GM19025 (cell line): ENCODE data around the gene ARRB1.
A peak's percentile ranks its signal among the peaks of the same experiment; 100 is the strongest.
"Not testable (repeated sequence)": the region's sequence is repeated elsewhere in the genome, so short reads cannot be mapped to it uniquely, and the experiment has no call there.

Experiments used
- ATAC-seq: cut with Tn5 transposase; IDR thresholded peaks from one replicate; pipeline ENCODE4 v1.9.1; 2021; ENCODE audit warnings: mild to moderate bottlenecking, low read depth, moderate library complexity; ENCODE audit not compliant: unreplicated experiment

ARRB1 gene

DNA sequence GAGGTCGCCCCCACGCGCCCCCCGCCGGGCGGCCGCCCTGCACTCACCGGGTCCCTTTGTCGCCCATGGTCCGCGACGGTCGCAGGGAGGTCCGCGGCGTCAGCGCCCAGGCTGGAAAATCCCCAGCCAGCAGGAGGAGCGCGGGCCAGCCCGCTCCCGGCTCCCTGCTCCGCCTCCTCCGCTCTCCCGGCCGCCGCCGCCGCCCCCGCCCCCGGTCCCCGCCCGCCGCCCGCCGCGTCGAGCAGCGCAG lies at the start of gene ARRB1:
TSS of gene ARRB1 (minus strand) at position 121 of the 250 bp plus-strand sequence. CDS start at position 67, 54 bp downstream.
- ATAC-seq, result no peak

DNA sequence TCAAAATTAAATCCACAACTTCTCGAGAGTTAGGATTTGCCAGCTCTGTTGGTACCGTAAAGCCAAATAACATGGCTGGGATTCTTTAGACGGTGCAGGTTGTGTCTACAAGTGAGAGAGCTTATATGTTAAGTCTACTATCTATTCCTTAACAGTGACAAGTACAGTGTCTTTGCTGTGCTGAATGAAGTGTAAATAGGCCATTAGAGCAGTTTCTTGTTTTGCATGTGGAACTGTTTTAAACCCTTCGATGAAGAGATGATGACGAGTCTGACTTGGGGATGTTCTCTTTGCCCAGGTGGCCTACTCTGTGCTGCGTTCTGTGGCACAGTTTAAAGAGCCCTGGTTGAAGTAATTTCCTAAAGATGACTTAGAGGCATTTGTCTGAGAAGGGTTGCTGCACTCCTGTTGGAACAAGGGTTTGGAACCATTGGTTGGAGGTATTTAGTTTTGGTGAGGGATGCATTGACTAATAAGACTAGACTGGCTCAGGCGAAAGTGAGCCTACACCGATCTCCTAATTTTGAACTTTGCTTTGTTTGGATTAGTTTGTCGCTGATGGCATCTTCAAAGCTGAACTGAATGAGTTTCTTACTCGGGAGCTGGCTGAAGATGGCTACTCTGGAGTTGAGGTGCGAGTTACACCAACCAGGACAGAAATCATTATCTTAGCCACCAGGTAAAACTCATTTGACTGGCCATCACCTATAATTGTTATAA lies 48.8 kb upstream of the ARRB1 start:
- ATAC-seq, result no peak

DNA sequence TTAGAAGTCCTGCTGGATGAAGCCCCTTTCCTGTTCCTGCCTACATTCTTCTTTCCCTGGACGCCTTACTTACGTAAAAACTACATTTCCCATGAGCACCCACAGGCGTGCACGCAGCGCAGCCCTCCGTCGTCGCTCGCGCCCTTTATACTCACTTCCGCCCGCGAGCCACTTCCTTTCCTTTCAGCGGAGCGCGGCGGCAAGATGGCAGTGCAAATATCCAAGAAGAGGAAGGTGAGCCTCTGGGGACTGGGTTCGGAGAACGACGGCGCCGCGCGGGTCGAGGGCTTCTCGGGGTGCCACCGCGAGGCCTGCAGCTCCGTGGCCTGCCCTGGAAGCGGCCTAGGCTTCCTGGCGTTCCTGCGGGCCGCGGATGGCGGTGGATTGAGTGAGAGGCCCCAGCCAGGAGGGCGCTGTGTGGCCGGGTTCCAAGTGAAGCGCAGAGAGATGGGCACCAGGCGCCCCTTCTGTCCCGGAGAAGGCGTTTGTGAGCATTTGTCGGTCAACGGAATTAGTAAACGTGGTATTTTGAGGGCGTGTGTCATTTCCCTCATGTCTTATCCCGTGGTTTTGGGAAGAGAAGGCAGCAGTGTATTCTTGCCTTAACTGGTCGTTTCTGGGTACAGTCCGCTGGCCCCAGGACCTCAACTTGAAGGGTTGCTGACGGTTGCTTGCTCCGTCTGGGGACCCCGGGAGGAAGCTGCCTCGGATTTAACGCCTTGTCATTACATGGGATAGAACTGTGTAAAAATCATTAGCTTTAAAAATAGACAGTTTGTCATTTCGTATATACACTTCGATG lies 48.1 kb upstream of the ARRB1 start, which contains the start of gene RPS3:
TSS of gene RPS3 (plus strand) at position 175 of the 802 bp plus-strand sequence. CDS start at position 205, 30 bp downstream.
- peak; percentile 92 for ATAC-seq

DNA sequence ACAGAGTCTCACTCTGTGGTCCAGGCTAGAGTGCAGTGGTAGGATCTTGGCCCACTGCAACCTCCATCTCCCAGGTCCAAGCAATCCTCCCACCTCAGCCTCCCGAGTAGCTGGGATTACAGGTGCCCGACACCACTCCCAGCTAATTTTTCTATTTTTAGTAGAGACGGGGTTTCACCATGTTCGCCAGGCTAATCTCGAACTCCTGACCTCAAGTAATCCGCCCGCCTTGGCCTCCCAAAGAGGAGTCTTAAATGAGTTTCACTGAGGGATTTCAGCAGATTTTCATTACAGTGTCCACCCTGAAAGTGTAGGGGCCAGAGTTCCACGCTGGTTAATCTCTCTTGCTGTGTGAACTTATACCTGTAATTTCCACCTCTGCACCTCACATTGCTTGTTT lies 47.4 kb upstream of the ARRB1 start:
- no peak for ATAC-seq

DNA sequence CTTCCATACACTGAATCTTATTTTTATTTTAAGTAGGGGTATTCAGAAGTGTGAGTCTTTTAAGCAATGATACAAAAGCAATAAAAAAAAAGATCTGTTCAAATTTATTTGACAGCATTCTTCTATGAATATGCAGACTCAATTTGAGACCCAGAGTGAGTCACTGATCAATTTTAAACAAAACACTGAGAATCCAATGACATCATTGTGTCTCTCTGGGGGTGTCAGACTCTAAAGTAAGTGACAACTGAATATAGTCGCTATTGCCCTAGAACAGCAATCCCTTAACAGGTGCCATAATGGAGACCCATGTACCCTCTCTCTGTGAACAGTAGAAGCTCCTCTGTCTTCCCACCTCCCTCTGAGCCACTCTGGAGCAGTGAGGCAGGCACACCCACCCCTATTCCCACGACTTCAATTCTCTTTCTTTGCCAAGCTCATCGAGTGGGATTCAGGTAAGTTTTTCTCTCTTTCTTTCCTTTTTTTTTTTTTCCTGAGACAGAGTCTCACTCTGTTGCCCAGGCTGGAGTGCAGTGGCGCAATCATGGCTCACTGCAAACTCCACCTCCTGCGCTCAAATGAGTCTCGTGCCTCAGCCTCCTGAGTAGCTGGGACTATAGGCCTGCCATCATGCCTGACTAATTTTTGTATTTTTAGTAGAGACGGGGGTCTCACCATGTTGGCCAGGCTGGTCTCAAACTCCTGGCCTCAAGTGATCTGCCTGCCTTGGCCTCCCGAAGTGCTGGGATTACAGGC lies 42.8 kb upstream of the ARRB1 start:
- no peak for ATAC-seq

DNA sequence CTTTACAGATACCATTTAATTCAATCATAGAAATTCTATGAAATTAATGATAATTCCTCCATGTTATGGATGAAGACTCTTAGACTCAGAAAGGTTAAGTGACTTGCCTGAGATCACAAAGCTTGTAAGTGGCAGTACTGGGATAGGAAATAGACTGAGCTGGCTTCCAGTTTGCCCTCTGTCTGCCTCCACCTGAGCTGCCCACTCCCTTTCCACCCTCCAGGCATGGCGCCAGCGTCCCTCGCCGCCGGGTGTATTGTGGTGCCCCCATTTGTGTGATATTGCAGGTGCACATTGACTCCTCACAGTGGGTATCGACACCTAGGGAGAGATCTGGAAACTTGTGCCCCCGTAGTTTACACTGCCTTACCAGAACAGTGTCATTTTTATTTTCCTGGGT lies 38.5 kb upstream of the ARRB1 start:
- ATAC-seq, result no peak

DNA sequence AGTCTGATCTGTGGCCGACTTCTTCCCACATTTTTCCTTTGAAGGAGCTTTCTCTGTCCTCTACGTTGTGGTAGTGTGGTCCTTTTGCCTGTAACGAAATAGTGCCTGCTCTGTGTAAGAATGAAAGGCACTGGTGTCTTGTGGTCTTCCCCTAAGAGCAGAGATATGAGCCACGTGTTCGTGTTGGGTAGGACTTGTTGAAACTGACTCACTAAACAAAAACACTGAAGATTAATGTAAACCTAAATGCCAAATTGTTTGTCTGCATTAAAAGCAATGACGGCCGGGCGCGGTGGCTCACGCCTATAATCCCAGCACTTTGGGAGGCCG lies 37.8 kb upstream of the ARRB1 start:
- ATAC-seq, result no peak

DNA sequence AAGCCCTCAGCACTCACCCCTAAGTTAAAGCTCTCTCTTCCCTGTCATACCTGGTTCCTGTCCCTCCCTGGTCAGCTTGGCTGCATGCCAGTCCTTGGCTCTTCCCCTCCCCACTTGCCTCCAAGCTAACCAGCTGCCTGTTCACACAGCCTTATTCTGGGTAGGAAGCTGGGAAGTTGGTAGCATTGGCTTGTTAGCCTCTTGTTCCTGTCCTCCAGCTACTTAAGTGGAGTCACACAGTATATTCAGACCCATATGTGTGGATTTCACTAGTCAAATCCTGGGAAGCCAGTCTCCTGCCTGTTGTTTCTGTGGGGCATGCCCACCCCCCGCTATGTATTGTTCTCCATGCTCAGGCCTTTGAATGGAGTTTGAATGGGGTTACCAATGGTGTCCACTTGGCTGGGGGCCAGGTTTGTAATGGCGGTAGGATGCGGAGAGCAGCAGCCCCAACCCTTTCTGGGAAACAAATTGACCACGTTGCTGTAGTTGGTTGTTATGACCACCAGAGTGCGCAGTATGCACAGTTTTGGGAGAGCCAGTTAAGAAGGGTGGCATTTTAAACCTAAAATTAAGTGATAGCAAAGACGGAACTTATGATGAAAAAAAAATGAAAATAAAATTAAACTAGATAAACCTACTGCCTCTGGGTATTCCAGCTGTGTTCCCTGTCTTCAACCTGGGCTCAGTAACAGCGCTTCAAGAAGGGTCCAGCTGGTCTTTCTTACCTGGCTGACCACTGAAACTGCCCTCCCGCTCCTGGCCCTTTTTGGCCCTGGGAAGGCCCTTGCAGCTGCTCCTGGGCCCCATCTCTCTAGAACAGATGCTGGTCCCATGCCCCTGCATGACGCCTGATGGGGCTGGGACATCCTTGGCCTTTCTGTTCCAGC lies 37.2 kb upstream of the ARRB1 start:
- no peak for ATAC-seq

DNA sequence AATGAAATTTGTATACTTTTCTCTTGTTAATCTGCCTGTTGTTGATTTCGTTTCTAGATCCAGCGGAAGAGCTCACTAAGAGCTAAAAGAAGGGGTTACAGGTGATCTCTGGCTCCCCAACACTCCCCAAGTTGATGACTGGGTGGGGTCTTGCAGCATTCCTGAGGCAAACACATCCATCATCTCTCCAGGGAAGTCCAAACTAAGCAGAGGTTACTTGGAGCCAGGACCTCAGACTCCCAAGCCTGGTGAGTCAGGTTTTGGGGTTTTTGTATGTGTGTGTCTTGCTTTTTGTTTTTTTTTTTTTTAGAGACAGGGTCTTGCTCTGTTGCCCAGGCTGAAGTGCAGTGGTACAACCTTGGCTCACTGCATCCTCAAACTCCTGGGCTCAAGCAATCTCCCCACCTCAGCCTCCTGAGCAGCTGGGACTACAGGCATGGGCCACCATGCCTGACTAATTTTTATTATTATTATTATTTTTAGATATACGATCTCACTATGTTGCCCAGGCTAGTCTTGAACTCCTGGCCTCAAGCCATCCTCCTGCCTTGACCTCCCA lies 36.4 kb upstream of the ARRB1 start:
- ATAC-seq, result no peak

DNA sequence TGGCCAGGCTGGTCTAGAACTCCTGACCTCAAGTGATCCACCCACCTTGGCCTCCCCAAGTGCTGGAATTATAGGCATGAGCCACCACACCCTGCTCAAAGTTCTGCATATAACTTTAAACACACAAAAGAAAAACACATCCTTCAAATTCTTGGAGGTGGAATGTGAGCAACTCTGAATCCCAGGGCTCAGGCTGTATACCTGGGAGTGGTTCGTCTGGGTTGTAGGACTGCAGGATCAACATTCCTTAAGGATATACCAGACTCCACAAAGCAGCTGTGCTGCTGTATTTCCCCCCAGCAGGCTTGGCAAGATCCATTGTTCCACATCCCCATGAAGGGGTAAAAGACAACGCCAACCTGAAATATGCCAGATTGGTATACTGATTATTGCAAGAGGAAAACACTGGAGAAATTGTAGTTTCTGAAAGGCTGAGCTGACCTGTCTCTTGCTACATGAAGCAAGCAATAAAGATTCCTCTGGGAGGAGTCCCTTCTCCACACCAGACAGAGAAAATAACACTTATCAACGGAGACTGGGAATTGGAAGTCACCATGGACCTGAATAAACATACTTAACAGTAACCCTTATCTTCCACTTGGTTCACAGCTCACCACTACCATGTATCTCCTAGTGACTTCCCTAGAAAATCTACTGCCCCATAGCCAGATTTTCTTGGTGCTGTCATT lies 35.6 kb upstream of the ARRB1 start:
- no peak for ATAC-seq

DNA sequence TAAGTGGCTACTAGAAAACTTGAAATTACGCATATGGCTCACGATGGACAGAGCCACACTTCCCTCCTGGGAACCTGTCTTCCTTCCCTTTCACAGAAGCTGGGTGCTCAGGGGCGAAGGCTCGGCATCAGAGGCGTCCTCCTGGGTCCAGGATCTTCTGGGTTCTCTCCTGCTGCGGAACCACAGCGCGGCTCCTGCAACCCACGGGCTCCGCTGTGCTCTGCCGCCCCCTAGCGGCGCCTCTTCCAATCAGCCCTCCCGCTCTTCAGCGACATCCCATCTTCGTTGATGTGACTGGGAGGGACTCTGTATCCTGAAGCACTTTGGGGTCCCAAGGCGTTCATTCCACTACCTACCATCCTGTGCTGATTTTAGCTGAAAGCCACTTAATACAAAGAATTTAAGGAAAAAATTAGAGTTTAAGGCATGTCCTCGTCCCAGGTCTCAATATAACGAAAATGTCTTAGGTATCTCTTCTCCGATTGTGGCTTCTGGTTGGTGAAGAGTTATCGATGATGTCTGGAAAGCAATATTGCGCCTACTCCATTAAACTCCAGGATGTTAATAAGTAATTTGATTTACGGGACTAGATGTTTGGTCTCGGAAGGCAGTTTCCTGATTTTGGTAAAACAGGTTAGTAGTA lies 33.1 kb upstream of the ARRB1 start:
- ATAC-seq, result no peak

DNA sequence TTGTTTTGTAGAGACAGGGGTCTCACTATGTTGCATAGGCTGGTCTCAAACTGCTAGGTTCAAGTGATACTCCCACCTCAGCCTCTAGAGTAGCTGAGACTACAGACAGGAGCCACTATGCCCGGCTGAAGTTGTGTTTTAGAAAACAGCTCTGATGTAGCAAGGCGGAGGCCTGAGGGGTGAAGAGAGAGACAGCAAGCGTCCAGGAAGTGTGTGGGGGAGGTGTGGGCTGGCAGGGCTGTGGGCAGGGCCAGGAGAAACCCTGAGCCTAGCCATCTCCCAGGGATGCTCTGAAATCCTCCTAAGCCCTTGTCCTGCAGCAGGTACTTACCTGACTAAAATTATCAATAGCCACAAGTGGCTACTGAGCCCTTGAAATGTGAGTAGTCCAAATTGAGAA lies 31.8 kb upstream of the ARRB1 start:
- ATAC-seq, result no peak

DNA sequence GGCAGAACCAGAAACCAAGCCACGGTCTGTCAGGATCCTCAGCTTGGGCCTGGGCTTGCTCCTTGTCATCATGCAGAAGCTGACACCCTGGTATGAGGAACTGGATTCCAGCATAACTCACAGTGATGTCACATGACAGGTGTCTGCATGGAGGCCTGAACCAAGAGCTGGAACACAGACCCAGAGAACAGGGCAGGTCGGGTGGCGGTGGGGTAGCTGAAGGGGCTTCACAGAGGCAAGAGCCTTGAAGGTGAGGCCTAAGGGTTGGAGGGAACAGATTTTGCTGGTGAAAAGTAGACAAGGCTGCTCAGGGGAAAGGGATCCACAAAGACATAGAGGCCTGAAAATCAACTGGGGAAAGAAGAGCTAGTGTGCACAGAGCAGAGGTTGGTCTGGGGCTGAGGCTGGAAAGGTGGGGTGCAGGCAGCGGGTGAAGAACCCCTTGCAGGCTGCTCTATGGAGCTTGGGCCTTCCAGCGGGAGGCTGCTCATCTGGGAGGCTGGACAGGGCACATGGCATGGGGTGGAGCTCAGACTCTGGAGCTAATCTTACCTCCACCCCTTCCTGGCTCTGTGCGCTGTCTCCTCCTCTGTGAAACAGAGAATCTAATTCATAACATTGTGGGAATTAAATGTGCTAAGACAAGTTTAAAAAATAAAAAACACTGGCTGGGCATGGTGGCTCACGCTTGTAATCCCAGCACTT lies 29.4 kb upstream of the ARRB1 start:
- no peak for ATAC-seq

DNA sequence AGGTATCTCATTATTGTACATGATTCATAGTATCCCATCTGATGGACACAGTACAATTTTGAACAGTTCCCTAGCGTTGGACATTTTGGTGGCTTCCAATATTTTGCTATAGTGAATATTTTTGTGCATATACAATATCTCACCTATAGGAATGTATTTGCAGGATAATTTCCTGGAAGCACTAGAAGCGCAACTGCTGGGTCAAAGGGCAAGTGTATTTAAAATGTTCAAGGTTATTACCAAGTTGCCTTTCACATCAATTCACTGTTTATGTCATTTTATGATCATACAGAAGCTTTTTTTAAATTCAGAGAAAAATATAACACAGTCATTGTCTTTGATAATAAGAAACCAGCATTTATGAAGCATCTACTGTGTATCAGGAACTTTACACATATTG lies 28.8 kb upstream of the ARRB1 start:
- no peak for ATAC-seq

DNA sequence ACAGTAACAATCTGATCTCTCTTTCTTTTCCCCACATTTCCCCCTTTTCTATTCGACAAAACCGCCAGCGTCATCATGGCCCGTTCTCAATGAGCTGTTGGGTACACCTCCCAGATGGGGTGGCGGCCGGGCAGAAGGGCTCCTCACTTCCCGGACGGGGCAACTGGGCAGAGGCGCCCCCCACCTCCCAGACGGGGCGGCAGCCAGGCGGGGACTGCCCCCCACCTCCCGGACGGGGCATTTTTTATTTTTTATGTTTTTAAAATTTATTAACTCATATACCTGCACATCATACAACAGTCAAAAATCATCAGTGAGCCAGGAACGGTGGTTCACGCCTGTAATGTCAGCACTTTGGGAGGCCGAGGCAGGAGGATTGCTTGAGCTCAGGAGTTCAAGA lies 27.3 kb upstream of the ARRB1 start:
- ATAC-seq, result not testable (repeated sequence)

DNA sequence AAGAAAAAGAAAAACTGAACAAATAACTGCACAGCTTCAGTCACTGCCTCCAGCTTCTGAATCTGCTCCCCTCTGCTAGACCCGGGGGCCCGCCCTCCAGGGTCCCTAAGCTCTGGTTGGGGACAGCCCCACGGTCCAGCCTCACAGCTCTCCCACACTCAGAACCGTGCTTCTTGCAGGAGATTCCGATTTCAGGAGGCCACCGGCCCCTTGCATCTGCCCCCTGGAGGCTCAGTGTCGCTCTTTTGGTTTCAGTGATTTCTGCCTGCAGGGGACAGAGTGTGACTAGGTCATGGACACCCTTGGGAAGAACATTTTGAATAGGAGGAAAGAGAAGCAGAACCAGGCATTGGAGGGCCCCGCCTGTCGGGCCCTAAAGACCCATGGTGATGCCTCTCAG lies 24.7 kb upstream of the ARRB1 start:
- no peak for ATAC-seq

DNA sequence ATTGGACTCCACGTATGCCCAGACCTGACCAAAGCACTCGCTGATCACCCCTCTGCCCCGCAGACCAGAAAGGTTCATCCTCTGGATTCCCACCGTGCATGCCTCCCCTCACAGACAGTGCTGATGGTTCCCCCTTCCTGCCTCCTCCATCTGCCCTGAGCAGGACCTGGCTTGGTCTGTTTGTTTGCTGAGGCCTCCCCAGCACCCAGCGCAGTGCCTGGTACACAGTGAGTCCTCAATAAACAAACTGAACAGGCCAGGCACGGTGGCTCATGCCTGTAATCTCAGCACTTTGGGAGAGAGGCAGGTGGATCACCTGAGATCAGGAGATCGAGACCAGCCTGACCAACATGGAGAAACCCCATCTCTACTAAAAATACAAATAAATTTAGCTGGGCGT lies 24.2 kb upstream of the ARRB1 start:
- ATAC-seq, result no peak

DNA sequence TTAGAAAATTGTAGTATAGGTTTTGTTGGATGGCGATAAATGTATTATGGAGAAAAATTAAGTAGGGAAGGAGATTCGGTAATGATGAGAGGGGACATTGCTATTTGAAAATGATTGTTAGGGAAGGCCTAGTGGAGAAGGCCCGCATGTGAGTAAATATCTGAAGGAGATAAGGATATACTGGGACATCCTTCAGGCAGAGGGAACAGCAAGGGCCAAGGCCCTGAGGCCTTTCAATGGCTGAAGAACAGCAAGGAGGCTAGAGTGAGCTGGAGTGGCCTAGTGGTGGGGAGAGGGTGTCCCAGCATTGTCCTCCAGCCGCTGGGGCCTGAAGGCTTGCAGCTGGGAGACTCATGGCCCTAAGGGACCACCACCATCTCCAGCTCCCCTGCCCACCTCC lies 23.2 kb upstream of the ARRB1 start:
- ATAC-seq, result no peak

DNA sequence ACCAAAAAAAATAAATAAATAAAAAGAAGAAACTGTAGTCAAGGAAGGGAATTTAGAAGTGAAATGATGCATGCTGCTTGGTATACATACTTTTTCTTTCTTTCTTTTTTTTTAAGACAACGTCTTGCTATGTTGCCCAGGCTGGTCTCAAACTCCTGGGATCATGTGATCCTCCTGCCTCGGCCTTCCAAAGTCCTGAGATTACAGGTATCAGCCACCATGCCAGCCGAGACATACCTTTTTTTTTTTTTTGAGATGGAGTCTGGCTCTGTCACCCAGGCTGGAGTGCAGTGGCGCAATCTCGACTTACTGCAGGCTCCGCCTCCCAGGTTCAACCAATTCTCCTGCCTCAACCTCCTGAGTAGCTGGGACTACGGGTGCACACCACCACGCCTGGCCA lies 21.7 kb upstream of the ARRB1 start:
- no peak for ATAC-seq
